HG03025 (cell line): Measurements from ENCODE around the gene ARF6.
"Not testable (repeated sequence)": the region's sequence is repeated elsewhere in the genome, so short reads cannot be mapped to it uniquely, and the experiment has no call there.

ENCODE experiments used
- ATAC-seq: cut with Tn5 transposase; IDR thresholded peaks from one replicate; pipeline ENCODE4 v1.9.1; 2021; ENCODE audit warnings: mild to moderate bottlenecking, moderate library complexity; ENCODE audit not compliant: unreplicated experiment, low FRiP score

The ARF6 gene

DNA sequence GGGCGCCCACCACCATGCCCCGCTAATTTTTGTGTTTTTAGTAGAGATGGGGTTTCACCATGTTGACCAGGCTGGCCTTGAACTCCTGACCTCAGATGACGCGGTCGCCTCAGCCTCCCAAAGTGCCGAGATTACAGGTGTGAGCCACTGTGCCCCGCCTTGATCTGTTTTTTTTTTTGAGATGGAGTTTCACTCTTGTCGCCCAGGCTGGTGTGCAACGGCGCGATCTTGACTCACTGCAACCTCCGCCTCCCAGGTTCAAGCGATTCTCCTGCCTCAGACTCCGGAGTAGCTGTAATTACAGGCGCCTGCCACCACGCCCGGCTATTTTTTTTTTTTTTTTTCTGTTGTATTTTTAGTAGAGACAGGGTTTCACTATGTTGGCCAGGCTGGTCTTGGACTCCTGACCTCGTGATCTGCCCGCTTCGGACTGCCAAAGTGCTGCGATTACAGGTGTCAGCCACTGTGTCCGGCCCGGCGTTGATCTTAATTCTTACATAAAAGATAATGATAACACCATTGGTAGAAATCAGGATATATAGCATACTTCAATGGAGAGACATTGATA lies 9.9 kb downstream of the ARF6 start:
- ATAC-seq = not testable (repeated sequence)

DNA sequence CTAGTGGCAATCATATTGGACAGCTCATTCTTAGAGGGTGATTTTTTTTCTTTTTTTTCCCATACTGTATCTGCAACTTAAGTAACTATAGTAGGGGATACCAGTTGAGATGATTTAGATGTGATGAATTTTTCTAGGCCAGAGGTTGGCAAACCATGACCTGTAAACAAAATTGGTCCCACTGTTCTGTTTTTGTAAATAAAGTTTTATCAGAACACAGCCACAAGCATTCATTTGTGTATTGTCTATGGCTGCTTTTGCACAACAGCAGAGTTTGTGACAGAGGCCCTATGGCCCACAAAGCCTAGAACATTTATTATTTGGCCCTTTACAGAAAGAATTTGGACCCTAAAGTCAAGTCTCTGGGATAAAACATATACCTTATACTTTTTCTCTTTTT lies 11.4 kb downstream of the ARF6 start:
- no peak for ATAC-seq

DNA sequence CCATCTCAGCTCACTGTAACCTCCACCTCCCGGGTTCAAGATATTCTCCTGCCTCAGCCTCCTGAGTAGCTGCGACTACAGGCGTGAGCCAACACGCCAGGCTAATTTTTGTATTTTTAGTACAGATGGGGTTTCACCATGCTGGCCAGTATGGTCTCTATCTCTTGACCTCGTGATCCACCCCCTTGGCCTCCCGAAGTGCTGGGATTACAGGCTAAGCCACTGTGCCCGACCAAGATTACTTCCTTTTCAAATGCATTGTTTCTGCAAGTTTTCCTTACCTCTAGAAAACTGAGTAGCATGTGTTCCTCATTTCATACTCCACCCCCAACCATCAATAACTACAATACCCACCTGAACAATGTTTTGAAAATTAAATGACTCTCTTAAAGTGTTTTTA lies 13.1 kb downstream of the ARF6 start:
- ATAC-seq = no peak

DNA sequence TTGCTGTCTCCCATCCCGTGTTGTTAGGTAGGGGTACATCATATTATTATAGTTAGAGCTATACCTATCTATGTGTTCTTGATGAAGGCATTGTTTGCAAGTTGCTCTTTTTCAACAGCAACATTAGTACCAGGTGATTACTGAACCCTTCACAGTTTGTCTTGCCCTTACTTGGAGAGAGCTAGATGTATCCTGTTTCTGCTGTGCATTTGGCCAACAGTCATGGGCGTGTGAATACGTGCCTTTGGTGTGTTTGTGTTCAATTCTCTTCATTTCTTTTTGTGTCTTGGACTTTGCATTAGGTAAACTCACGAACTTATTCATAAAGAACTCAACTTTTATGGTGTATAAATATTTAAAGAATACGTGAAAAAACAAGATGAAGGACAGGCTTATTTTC lies 14.3 kb downstream of the ARF6 start:
- no peak for ATAC-seq

DNA sequence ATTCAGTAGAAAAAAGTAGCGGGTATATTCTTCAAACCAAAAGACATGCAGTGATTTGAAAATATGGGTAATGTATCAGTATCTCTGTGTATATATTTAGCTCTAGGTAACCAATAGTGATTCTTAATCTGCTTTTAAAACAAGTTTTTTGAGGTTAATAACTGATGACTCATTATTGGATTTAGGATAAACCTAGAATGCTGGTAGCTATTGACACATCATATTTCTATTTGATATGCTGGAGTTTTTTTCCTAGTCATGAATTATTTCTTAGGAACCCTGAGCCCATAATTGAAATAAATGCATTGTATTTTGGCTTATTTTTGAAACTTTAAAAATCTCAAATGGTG lies 15.5 kb downstream of the ARF6 start:
- ATAC-seq = no peak

DNA sequence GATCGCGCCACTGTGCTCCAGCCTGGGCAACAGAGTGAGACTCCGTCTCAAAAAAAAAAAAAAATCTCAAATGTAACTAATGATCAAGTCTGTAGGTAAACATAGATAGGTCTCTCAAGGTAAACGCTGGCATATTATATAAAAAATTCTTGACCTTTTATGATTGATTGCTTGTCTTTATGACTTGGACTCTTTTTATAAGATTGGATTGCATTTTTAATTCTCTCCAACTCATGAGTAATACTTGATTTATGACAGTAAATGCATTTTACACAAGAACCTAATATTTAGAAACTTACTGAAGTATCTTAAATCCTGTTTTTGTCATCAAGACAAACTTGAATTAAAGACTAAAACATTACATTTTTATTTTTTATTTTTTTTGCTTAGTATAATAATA lies 16.1 kb downstream of the ARF6 start:
- no peak for ATAC-seq

DNA sequence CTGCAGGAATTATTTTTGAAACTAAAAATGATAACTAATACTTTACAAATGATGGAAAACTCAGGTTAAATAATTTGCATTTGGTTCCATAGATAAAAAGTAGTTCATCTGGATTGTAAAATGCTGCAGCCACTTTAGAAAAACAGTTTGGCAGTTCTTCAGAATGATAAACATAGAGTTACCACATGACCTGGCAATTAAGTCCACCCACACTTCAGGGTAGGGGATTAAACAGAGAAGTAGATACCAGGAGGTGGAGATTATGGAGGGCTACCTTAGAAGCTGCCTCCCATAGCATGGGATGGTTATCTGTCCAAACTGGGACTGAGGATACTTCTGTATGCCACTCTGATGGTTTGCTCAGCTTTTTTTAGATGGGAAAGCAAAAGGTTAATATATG lies 22.2 kb downstream of the ARF6 start:
- ATAC-seq = no peak

DNA sequence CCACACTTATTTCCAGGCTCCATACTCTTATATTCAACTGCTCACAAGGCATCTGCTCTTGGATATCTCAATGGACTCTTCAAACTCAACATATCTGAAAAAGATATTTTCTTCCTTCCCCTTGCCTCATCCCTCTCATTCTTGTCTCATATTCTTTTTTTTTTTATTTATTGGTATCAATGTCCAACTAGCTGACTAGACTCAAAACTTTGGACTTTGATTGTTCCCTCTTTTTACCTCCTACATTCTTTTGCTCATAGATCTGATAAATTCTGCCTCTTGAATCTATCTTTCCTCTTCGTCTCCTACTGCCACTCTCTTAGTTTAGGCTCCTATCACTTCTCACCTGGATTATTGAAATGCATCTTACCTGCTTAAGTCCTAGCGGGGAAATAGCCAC lies 25.8 kb downstream of the ARF6 start:
- ATAC-seq = no peak

DNA sequence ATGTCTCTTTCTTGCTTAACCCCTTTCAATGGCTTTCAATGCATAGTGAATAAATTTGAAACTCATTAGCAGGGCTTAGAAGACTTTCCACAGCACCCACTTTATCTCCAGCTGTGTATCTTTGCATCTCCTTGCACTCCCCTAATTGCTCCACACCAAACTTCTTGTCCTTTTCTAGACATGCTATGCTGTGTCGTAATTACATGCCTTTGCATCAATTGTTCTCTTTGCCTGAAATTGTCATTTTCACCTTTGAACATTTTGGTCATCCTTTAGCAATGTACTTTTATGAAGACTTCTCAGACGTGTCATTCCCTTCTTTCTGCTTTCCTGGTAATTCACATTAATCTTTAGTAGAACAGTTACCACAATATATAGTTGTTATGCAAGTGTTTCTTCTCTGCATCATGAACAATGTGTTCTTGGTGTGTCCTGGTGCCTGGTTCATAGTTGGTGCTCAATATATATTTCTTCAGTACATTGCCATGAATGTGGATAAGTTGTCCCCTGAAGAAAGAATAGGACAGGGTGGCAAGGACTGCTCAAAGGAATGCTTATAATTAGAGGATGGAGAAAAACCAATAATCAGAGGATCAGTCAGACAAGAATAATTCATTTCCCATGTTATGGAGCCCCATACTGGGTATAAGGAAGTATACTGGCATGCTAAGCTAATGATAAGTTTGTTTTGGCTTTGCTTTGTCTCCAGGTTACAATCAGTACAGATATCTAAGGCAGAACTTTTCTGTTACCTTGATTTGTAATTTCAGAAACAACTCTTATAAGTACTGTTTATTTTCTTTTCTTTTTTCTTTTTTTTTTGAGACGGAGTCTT lies 27.2 kb downstream of the ARF6 start:
- ATAC-seq = no peak

DNA sequence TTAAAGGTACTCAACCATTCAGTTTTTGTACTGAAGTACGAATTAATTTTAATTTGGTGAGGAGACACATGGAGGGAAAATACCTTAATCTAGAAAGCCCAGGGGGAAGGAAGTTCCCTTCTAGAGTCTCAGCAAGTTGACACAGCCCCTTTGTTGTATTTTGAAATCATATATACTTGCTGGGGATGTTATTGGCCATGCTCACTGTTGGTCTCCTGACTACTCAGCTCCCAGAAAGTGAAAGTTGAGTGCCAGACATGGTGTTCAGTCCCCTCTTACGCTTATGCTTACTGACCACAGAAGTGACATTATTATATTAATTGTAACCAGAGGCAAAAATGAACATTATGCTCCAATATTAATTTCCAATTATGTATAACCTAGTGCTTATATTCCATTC lies 28.1 kb downstream of the ARF6 start:
- ATAC-seq = no peak

DNA sequence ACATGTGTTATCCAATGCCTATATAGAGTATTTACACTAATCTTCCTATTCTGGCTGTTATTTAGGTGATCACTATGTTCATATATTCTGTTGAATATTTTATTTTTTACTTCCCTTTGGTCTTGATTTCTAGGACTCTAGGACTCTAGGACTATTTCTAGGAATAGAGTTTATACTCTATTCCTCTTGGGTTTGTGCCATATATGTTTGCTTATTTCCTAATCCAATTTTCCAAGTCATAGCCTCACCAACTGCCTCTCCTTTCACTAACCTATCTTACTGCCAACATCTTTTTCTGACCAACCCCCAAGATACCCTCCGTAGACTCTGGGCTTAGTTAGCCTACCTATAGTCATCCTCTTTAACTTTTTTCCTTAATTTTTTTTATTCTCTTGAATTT lies 28.5 kb downstream of the ARF6 start:
- ATAC-seq = no peak

DNA sequence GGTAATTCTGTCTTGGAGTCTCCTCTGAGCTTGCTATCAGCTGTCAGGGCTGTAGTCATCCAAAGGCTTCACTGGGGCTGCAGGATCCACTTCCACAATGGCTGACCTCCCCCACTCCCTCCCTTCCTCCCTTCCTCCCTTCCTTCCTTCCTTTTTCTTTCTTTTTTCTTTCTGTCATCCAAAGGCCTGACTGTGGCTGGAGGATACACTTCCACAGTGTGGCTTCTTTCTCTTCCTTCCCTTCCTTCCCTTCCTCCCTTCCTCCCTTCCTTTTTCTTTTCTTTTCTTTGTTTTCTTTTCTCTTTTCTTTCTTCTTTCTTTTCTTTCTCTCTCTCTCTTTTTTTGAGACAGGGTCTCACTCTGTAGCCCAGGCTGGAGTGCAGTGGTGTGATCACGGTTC lies 30.6 kb downstream of the ARF6 start:
- no peak for ATAC-seq

DNA sequence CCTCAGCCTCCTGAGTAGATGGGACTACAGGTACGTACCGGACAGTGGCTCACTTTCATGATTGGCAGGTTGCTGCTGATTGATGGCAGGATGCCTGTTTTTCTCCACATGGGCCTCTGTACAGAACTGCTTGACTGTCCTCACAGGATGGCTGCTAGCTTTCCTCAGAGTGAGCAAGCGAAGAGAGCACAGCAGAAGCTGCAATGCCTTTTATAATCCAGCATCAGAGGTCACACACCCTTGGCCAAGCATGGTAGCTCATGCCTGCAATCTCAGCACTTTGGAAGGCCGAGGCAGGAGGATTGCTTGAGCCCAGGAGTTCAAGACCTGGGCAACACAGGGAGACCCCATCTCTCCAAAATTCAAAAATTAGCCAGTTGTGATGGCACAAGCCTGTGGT lies 31.0 kb downstream of the ARF6 start:
- no peak for ATAC-seq

DNA sequence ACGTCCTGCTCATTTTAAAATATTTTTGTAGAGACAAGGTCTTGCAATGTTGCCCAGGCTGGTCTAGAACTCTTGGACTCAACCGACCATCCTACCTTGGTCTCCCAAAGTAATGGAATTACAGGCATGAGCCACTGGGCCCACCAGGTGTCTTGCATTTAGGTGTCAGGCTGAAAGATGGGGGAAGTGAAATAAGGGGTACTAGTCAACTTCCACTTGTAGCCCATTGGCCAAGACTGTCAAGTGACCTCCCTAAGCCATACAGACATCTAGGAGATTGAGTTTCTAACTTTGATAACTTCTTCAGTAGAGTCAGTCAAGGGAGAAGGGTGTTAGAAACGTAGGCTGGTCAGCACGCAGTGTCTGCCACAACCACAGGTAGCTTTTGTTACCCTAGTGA lies 32.0 kb downstream of the ARF6 start:
- ATAC-seq = no peak

DNA sequence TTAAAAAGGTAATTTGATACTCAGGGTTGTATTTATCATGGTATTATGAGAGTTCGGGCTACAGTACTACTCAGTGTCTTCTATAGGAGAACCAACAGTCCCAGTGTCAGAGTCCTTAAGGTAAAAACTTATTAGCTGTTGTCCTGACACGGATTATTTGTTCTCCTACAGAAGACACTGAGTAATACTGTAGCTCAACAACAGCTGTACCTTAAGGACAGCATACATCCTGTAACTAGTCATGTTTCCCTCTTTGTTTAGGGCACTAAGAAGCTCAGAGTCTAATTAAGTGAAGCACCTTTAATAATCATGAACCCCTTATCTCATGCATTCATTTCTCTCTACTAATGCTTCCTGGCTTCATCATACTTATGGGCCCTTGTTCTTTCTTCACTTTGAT lies 33.9 kb downstream of the ARF6 start:
- ATAC-seq = no peak

DNA sequence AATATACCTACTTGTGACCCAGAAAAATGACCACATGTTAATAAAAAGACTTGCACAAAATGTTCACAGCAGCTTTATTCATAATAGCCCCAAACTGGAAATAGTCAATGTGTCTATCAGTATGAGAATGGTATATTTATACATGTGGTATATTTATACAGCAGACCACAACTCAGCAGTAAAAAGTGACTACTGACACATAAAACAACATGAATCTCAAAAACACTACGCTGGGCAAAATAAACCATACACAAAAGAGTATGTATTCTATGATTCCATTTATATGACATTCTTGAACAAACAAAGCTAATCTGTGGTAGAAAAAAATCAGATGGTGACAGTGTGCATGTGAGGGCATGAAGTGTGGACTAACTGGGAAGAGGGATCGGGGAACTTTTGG lies 35.1 kb downstream of the ARF6 start:
- no peak for ATAC-seq

DNA sequence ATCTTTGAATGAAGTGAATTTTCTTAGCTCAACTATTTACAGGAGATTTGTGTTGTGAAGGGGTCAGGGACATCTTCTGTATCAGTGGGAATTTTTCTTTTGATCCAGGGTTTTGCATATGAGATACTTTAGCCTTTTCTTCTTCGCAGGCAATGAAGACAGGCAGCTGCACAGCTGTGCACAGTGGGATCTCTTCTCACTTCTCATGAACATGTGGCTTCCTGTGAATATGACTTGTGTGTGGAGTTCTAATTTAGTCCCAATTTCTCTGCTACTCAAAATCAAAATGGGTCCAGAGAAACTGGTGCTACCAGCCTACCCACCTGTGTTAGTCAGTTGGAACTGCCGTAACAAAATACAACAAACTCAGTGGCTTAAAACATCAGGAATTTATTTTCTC lies 37.8 kb downstream of the ARF6 start:
- ATAC-seq = no peak

DNA sequence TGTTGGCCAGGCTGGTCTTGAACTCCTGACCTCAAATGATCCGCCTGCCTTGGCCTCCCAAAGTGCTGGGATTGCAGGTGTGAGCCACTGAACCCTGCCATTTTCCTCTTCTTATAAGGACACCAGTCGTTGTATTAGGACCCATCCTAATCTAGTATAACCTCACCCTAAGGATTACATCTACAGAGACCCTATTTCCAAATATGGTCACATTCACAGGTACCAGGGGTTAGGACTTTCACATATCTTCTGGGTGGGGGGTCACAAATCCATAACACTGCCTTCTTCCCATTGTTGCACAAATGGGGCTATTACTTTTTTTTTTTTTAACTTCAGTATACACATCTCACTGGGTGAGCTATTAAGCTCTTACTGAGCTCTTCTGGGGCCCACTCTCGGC lies 38.6 kb downstream of the ARF6 start:
- ATAC-seq = no peak

DNA sequence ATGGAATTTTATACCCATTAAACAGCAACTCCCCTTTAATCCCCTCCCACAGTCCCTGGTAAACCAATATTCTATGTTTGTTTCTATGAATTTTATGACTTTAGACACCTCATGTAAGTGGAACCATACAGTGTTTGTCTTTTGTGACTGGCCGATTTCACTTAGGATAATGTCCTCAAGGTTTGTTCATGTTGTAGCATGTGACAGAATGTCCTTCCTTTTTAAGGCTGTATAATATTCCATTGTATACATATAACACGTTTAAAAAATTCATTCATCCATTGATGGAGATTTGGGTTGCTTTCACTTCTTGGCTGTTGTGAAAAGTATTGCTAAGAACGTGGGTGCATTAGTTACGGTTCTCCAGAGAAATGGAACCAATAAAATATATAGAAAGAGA lies 40.2 kb downstream of the ARF6 start:
- no peak for ATAC-seq

DNA sequence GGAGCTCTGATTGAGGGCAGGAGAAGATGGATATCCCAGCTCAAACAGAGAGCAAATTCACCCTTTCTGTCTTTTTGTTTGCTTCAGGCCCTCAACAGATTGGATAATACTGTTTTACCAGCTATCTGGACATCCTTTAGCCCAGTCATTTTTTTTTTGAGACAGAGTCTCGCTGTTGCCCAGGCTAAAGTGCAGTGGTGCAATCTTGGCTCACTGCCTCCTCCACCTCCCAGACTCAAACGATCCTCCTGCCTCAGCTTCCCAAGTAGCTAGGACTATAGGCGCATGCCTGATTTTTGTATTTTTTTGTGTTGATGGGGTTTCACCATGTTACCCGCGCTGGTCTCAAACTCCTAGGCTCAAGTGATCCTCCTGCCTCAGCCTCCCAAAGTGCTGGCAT lies 40.8 kb downstream of the ARF6 start:
- no peak for ATAC-seq

DNA sequence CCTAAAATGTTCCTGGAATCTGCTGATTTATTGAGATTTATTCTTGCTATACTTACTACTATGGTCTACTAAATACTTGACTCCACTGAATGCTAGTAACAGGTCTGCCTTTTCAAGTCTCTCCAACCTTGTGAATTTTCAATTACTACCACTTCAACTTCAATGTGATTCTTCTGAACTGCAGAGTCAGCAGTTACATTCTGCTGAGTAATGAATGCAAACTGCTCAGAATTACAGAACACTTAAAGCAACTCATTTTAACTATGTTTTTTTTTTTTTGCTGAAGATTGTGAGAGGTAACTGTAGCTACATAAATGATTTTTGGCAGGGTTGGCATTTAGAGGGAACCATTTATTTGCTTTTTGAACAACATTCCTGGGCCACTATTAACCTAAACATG lies 41.8 kb downstream of the ARF6 start:
- no peak for ATAC-seq

DNA sequence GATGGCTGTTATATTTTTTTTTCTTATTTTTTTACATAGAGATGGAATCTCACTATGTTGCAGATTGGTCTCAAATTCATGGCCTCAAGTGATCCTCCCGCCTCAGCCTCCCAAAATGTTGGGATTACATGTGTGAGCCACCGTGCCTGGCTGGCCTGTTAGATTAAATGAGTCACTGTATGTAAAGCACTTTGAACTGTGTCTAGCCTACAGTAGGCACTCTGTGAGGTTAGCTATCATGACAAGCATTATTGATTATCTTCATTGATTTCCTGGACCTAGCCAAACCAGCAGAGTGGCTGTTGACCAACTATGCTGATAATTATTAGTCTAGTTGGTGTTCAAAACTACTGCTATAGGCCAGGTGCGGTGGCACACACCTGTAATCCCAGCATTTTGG lies 42.6 kb downstream of the ARF6 start:
- ATAC-seq = no peak

DNA sequence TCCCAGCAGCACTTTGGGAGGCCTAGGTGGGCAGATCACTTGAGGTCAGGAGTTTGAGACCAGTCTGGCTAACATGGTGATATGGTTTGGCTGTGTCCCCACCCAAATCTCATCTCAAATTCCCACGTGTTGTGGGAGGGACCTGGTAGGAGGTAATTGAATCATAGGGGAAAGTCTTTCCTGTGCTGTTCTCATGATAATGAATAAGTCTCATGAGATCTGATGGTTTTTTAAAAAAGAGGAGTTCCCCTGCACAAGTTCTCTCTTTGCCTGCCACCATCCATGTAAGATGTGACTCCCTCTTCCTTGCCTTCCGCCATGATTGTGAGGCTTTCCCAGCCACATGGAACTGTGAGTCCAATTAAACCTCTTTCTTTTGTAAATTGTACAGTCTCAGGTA lies 43.4 kb downstream of the ARF6 start:
- ATAC-seq = not testable (repeated sequence)
